Panc1 (cell line): ENCODE results near the gene GOLGA8A. TPM values are rescaled to one million over a fixed set of nuclear protein-coding genes. Genes with fewer than 3 reads are reported as not detected.

ENCODE experiments used
- ATAC-seq: fragments of 200-7000 bp; cut with Tn5 transposase; 2 replicates; pipeline ENCODE4 v1.9.1; 2020; ENCODE audit warnings: mild to moderate bottlenecking, moderate library complexity
- BruUV-seq: library from RNA; stranded (reverse); fragments of 400-500 nt; replicated peaks from 2 replicates; lab custom pipeline; 2021; lab: Mats Ljungman, UMichigan
- CTCF ChIA-PET: fragments of 300-600 bp; sonication (Branson Sonifier 250); formaldehyde crosslinking; loops from one replicate; lab custom pipeline; 2022; ENCODE audit warnings: antibody characterized with exemption; lab: Charles Lee
- POLR2A ChIA-PET: fragments of 300-600 bp; sonication (Branson Sonifier 250); formaldehyde crosslinking; loops from one replicate; lab custom pipeline; 2022; ENCODE audit warnings: antibody characterized with exemption; lab: Charles Lee
- DNase-seq: peaks from one replicate; pipeline ENCODE4 v3.0.0-alpha.2; 2010; ENCODE audit warnings: low read depth, low spot score
- H3K27ac ChIP-seq: 2 replicates; pipeline ENCODE4 v1.5.1; 2011; ENCODE audit warnings: mild to moderate bottlenecking, low read length, inconsistent platforms
- H3K27me3 ChIP-seq: fragments of 200-500 bp; sonication (Bioruptor generic); 2 replicates; pipeline ENCODE4 v1.6.0; 2014; ENCODE audit warnings: low read length, inconsistent platforms; ENCODE audit not compliant: control insufficient read depth, insufficient read depth
- H3K36me3 ChIP-seq: fragments of 200-500 bp; sonication (Bioruptor generic); 2 replicates; pipeline ENCODE4 v1.5.1; 2014; ENCODE audit warnings: inconsistent platforms, mild to moderate bottlenecking, low read length, moderate library complexity; ENCODE audit not compliant: control insufficient read depth, insufficient read depth
- H3K4me1 ChIP-seq: 2 replicates; pipeline ENCODE4 v1.5.1; 2011; ENCODE audit warnings: inconsistent platforms, mild to moderate bottlenecking, low read length, moderate library complexity; ENCODE audit not compliant: control insufficient read depth, insufficient read depth
- H3K4me3 ChIP-seq, 2 experiments: 2 replicates each; pipeline ENCODE4 v1.5.1; 2011 to 2012; ENCODE audit warnings: low read depth in 2 of 2, low read length in 2 of 2, mild to moderate bottlenecking in 2 of 2, inconsistent platforms in 1 of 2, moderate library complexity in 1 of 2
- H3K9me3 ChIP-seq: fragments of 200-500 bp; sonication (Bioruptor generic); 2 replicates; pipeline ENCODE4 v1.5.1; 2014; ENCODE audit warnings: low read depth, mild to moderate bottlenecking, inconsistent platforms, low read length, moderate library complexity; ENCODE audit not compliant: control insufficient read depth, insufficient read depth
- CTCF ChIP-seq: fragments of 450-650 bp; IDR thresholded peaks from 2 replicates; pipeline ENCODE4 v1.5.1; 2017; ENCODE audit warnings: mild to moderate bottlenecking
- POLR2AphosphoS5 ChIP-seq: IDR thresholded peaks from 2 replicates; pipeline ENCODE4 v1.6.1; 2012; ENCODE audit warnings: mild to moderate bottlenecking, low read depth, low read length, moderate library complexity
- REST ChIP-seq, 2 experiments: IDR thresholded peaks; 2 replicates each; pipeline ENCODE4 v1.6.1; 2011 to 2012; ENCODE audit warnings: low read depth in 2 of 2, control low read depth in 1 of 2, low read length in 1 of 2, mild to moderate bottlenecking in 1 of 2, moderate library complexity in 1 of 2; ENCODE audit not compliant: insufficient read depth in 1 of 2
- SIN3A ChIP-seq: IDR thresholded peaks from 2 replicates; pipeline ENCODE4 v1.6.1; 2012; ENCODE audit warnings: low read depth, mild to moderate bottlenecking, low read length, moderate library complexity, borderline replicate concordance; ENCODE audit not compliant: insufficient read depth
- TCF7L2 ChIP-seq: IDR thresholded peaks from 2 replicates; pipeline ENCODE4 v1.6.1; 2011; ENCODE audit warnings: mild to moderate bottlenecking, low read depth, low read length, inconsistent platforms
- in situ Hi-C: cut with HindIII; loops from 2 replicates; pipeline ENCODE4 v1.10.0; 2016; ENCODE audit warnings: low sequenced_read_pairs, low pct_unique_long_range_greater_than_20kb
- intact Hi-C: fragments of 100-400 bp; cut with micrococcal nuclease; formaldehyde crosslinking; loops from one replicate; pipeline ENCODE4 v1.10.0; 2022; ENCODE audit not compliant: unreplicated experiment
- total RNA-seq: library from RNA; stranded (reverse); gene quantifications from one replicate; pipeline ENCODE4 v1.2.1, GENCODE V29; 2021; ENCODE audit not compliant: unreplicated experiment

Gene GOLGA8A
- total RNA-seq, 1 experiment from 2014 or later = 99.1 TPM

GRCh38 chr15:34456658-34457057, 19.1 kb upstream of the GOLGA8A start:
- H3K4me3 ChIP-seq = no peak overlapping the region
- in situ Hi-C loops = no loop called here
- H3K27me3 ChIP-seq = peaks cover 11% of the 10 kb centered on the region
- H3K4me1 ChIP-seq = no peaks in the 10 kb centered on the region
- intact Hi-C loops = no loop called here
- CTCF ChIA-PET = interaction anchor here (0.6 kb wide), 1 partner anchor 290 kb away, joined by 4 read pairs; no protein-coding TSS in a partner anchor
- no peak overlapping the region for H3K27ac ChIP-seq
- H3K36me3 ChIP-seq = no peaks in the 10 kb centered on the region
- no peak for ATAC-seq
- no TSS peak for BruUV-seq
- TF ChIP-seq CTCF (no peak), POLR2AphosphoS5 (no peak), SIN3A (no peak), TCF7L2 (no peak), REST (IDR thresholded peaks at IDR 0.05; ENCODE audit: insufficient read depth in 1 of 2, low read depth in 2 of 2, low read length in 1 of 2) (no peak)
- POLR2A ChIA-PET = no interaction called here
- no peaks in the 10 kb centered on the region for H3K9me3 ChIP-seq
- no peak for DNase-seq

- TF ChIP-seq SIN3A = no peak
- no peak for TF ChIP-seq CTCF
- no peak for TF ChIP-seq TCF7L2
- no peak for TF ChIP-seq REST (IDR thresholded peaks at IDR 0.05; ENCODE audit: insufficient read depth in 1 of 2, low read depth in 2 of 2, low read length in 1 of 2)
- TF ChIP-seq POLR2AphosphoS5 = no peak
- in situ Hi-C loops = no loop called here
- no peak for ATAC-seq
These were observed 5.3 kb upstream of the GOLGA8A start for GRCh38 chr15:34442891-34443290.

More at GRCh38 chr15:34442891-34443290, 5.3 kb upstream of the GOLGA8A start:
- Histone ChIP-seq H3K4me1 (peaks cover 3% of the 10 kb centered on the region; the same call in 1 of the 2 replicates), H3K27me3 (peaks cover 9% of the 10 kb centered on the region; the same call in 1 of the 2 replicates), H3K9me3 (no peaks in the 10 kb centered on the region), H3K27ac (no peak overlapping the region), H3K36me3 (no peaks in the 10 kb centered on the region), H3K4me3 (no peak overlapping the region)
- no TSS peak for BruUV-seq
- intact Hi-C loops = no loop called here
- ChIA-PET CTCF (no interaction called here), POLR2A (no interaction called here)
- no peak for DNase-seq
